ENCODE measurements around the gene CASP10. TPM values are rescaled to one million over a fixed set of nuclear protein-coding genes. Genes with fewer than 3 reads are reported as not detected.

The CASP10 gene
- total and polyA plus RNA-seq, 8 donors: 2.6 to 34.9 (median 9.6) TPM

GRCh38 chr2:201263779-201264178 lies 80.8 kb downstream of the CASP10 start:
- DNase-seq: no peak
- intact Hi-C loops (cut with DNase I; ENCODE audit: low total_unique reads): no loop called here
- TF ChIP-seq POLR2AphosphoS5 (IDR thresholded peaks at IDR 0.05) (no peak), EP300 (IDR thresholded peaks at IDR 0.05) (no peak), CTCF (IDR thresholded peaks at IDR 0.05) (no peak), POLR2A (IDR thresholded peaks at IDR 0.05) (no peak)
- no peaks in the 10 kb centered on the region for H3K27me3 ChIP-seq
- WGBS, 5 donors: 82 to 90% (median 87%) methylated on average over 2 of the region's 2 CpGs
- peaks cover 6 to 52% (median 25%) of the 10 kb centered on the region in 4 donors for H3K4me1 ChIP-seq
- no peak overlapping the region for H3K4me3 ChIP-seq
- H3K9me3 ChIP-seq: no peaks in the 10 kb centered on the region
- peaks cover 12 to 28% (median 25%) of the 10 kb centered on the region in 4 donors for H3K36me3 ChIP-seq
- H3K27ac ChIP-seq: no peak overlapping the region

GRCh38 chr2:201264472-201265173 lies 81.7 kb downstream of the CASP10 start:
- no peak for TF ChIP-seq EP300 (IDR thresholded peaks at IDR 0.05)
- no peak for TF ChIP-seq CTCF (IDR thresholded peaks at IDR 0.05)
- no peak for TF ChIP-seq POLR2A (IDR thresholded peaks at IDR 0.05)
- no peak for TF ChIP-seq POLR2AphosphoS5 (IDR thresholded peaks at IDR 0.05)

GRCh38 chr2:201266629-201267028 lies 83.7 kb downstream of the CASP10 start:
- intact Hi-C loops (cut with DNase I; ENCODE audit: low total_unique reads): no loop called here
- H3K4me3 ChIP-seq: no peak overlapping the region
- H3K9me3 ChIP-seq: no peaks in the 10 kb centered on the region
- H3K36me3 ChIP-seq: peaks cover 12 to 57% (median 53%) of the 10 kb centered on the region in 4 donors
- DNase-seq: no peak
- TF ChIP-seq EP300 (IDR thresholded peaks at IDR 0.05) (no peak), POLR2AphosphoS5 (IDR thresholded peaks at IDR 0.05) (no peak), POLR2A (IDR thresholded peaks at IDR 0.05) (no peak)
- 79 to 93% (median 89%) methylated on average over 2 of the region's 2 CpGs for WGBS, 5 donors
- peaks cover 0 to 24% (median 4%) of the 10 kb centered on the region in 4 donors for H3K4me1 ChIP-seq
- no peak overlapping the region for H3K27ac ChIP-seq
- H3K27me3 ChIP-seq: no peaks in the 10 kb centered on the region

More at GRCh38 chr2:201264472-201265173, 81.7 kb downstream of the CASP10 start:
- no peak overlapping the region for H3K4me3 ChIP-seq
- H3K9me3 ChIP-seq: no peaks in the 10 kb centered on the region
- H3K27me3 ChIP-seq: no peaks in the 10 kb centered on the region
- intact Hi-C loops (cut with DNase I; ENCODE audit: low total_unique reads): no loop called here
- no peak overlapping the region for H3K27ac ChIP-seq
- no peak for DNase-seq
- 84 to 92% (median 87%) methylated on average over 7 of the region's 7 CpGs for WGBS, 5 donors
- H3K4me1 ChIP-seq: peaks cover 0 to 44% (median 16%) of the 10 kb centered on the region in 4 donors
- peaks cover 12 to 37% (median 34%) of the 10 kb centered on the region in 4 donors for H3K36me3 ChIP-seq

- intact Hi-C loops (cut with DNase I; ENCODE audit: low total_unique reads): no loop called here
- DNase-seq: no peak
- 81 to 95% (median 92%) methylated on average over 12 of the region's 12 CpGs for WGBS, 5 donors
Measured at GRCh38 chr2:201267278-201268030, 84.5 kb downstream of the CASP10 start.

More at GRCh38 chr2:201267278-201268030, 84.5 kb downstream of the CASP10 start:
- no peaks in the 10 kb centered on the region for H3K27me3 ChIP-seq
- H3K4me3 ChIP-seq: no peak overlapping the region
- peaks cover 0 to 20% (median 1%) of the 10 kb centered on the region in 4 donors for H3K4me1 ChIP-seq
- no peaks in the 10 kb centered on the region for H3K9me3 ChIP-seq
- no peak overlapping the region for H3K27ac ChIP-seq
- no peak for TF ChIP-seq CTCF (IDR thresholded peaks at IDR 0.05)
- no peak for TF ChIP-seq POLR2AphosphoS5 (IDR thresholded peaks at IDR 0.05)
- no peak for TF ChIP-seq EP300 (IDR thresholded peaks at IDR 0.05)
- no peak for TF ChIP-seq POLR2A (IDR thresholded peaks at IDR 0.05)
- peaks cover 12 to 65% (median 61%) of the 10 kb centered on the region in 4 donors for H3K36me3 ChIP-seq

Measured in stomach (tissue), 9 donors.